GM19467 (cell line): ENCODE data around the gene MAPRE2.

ENCODE experiments used
- ATAC-seq: cut with Tn5 transposase; IDR thresholded peaks from one replicate; pipeline ENCODE4 v1.9.1; 2021; ENCODE audit warnings: mild to moderate bottlenecking, moderate library complexity; ENCODE audit not compliant: unreplicated experiment

Gene MAPRE2

GRCh38 chr18:35174093-35174731 is 133.0 kb downstream of the MAPRE2 start:
- ATAC-seq, result peak; percentile 80

- no peak for ATAC-seq
These were observed 133.5 kb downstream of the MAPRE2 start for GRCh38 chr18:35174745-35175144.

- ATAC-seq, result no peak
These were observed 135.7 kb downstream of the MAPRE2 start for GRCh38 chr18:35176925-35177324.

GRCh38 chr18:35178260-35178659 is 137.0 kb downstream of the MAPRE2 start:
- no peak for ATAC-seq

GRCh38 chr18:35179906-35180305 is 138.7 kb downstream of the MAPRE2 start:
- no peak for ATAC-seq

GRCh38 chr18:35180455-35180854 is 139.2 kb downstream of the MAPRE2 start:
- ATAC-seq, result no peak

- no peak for ATAC-seq
These were observed 140.9 kb downstream of the MAPRE2 start for GRCh38 chr18:35182151-35182550.

- ATAC-seq, result no peak
These were observed 142.7 kb downstream of the MAPRE2 start for GRCh38 chr18:35183886-35184285.

- no peak for ATAC-seq
These were observed 144.6 kb downstream of the MAPRE2 start for GRCh38 chr18:35185771-35186170.

GRCh38 chr18:35186291-35187034 is 145.2 kb downstream of the MAPRE2 start:
- no peak for ATAC-seq

GRCh38 chr18:35189510-35189909 is 148.3 kb downstream of the MAPRE2 start:
- no peak for ATAC-seq

GRCh38 chr18:35190948-35191697 is 149.9 kb downstream of the MAPRE2 start:
- no peak for ATAC-seq

GRCh38 chr18:35191698-35192025 is 150.4 kb downstream of the MAPRE2 start:
- no peak for ATAC-seq

- no peak for ATAC-seq
These were observed 151.2 kb downstream of the MAPRE2 start for GRCh38 chr18:35192415-35192814.
